WTC11 (cell line): ENCODE results near the gene ZNF500. TPM values are rescaled to one million over a fixed set of nuclear protein-coding genes. Genes with fewer than 3 reads are reported as not detected.

Experiments
- ATAC-seq: fragments of 200-7000 bp; cut with Tn5 transposase; 2 replicates; pipeline ENCODE4 v1.10.0; 2021; ENCODE audit warnings: mild to moderate bottlenecking, moderate library complexity
- CTCF ChIA-PET: fragments of 300-600 bp; sonication (Branson Sonifier 250); formaldehyde crosslinking; loops from one replicate; lab custom pipeline; 2021; ENCODE audit warnings: antibody characterized with exemption; lab: Charles Lee
- POLR2A ChIA-PET: fragments of 350-600 bp; sonication (Branson Sonifier 250); formaldehyde crosslinking; loops from one replicate; lab custom pipeline; 2021; ENCODE audit warnings: antibody characterized with exemption; lab: Charles Lee
- DNase-seq: peaks from one replicate; pipeline ENCODE4 v3.0.0; 2021; ENCODE audit warnings: low spot score
- H3K27ac Mint-ChIP-seq: 2 replicates; pipeline ENCODE4 v1.8.0; 2021; ENCODE audit warnings: mixed read lengths
- H3K27me3 Mint-ChIP-seq: 2 replicates; pipeline ENCODE4 v1.8.0; 2021; ENCODE audit warnings: low read depth, mild to moderate bottlenecking, moderate library complexity, mixed read lengths
- H3K36me3 Mint-ChIP-seq: 2 replicates; pipeline ENCODE4 v1.8.0; 2021; ENCODE audit warnings: mixed read lengths
- H3K4me1 Mint-ChIP-seq: 2 replicates; pipeline ENCODE4 v1.8.0; 2022; ENCODE audit warnings: mixed read lengths
- H3K4me3 Mint-ChIP-seq: 2 replicates; pipeline ENCODE4 v1.8.0; 2021; ENCODE audit warnings: mild to moderate bottlenecking, moderate library complexity, mixed read lengths
- H3K9me3 Mint-ChIP-seq: 2 replicates; pipeline ENCODE4 v1.8.0; 2021; ENCODE audit warnings: mixed read lengths
- CREB1 ChIP-seq: sonication (generic); formaldehyde crosslinking; IDR thresholded peaks from 2 replicates; pipeline ENCODE4 v1.8.0; 2023; ENCODE audit warnings: mild to moderate bottlenecking, missing genetic modification reagents
- CTCF ChIP-seq: fragments of 200-600 bp; IDR thresholded peaks from 2 replicates; pipeline ENCODE4 v1.8.0; 2022; ENCODE audit warnings: antibody characterized with exemption
- E2F5 ChIP-seq: sonication (generic); formaldehyde crosslinking; IDR thresholded peaks from 2 replicates; pipeline ENCODE4 v1.8.1; 2022; ENCODE audit warnings: mild to moderate bottlenecking, moderate library complexity, missing genetic modification reagents
- ELF4 ChIP-seq: sonication (generic); formaldehyde crosslinking; IDR thresholded peaks from 2 replicates; pipeline ENCODE4 v1.8.1; 2022; ENCODE audit warnings: low read depth, mild to moderate bottlenecking, moderate library complexity, missing genetic modification reagents
- FOXP1 ChIP-seq: sonication (generic); formaldehyde crosslinking; IDR thresholded peaks from 2 replicates; pipeline ENCODE4 v1.8.0; 2022; ENCODE audit warnings: missing genetic modification reagents, mild to moderate bottlenecking, moderate library complexity, borderline replicate concordance
- GRHL2 ChIP-seq: fragments of 250-450 bp; sonication (Bioruptor Pico); IDR thresholded peaks from 2 replicates; pipeline ENCODE4 v1.8.0; 2022; ENCODE audit warnings: mild to moderate bottlenecking, moderate library complexity; ENCODE audit not compliant: insufficient replicate concordance, severe bottlenecking
- HMGXB4 ChIP-seq: sonication (generic); formaldehyde crosslinking; IDR thresholded peaks from 2 replicates; pipeline ENCODE4 v1.8.1; 2023; ENCODE audit warnings: mild to moderate bottlenecking, moderate library complexity, missing genetic modification reagents
- MAX ChIP-seq: sonication (generic); formaldehyde crosslinking; IDR thresholded peaks from 2 replicates; pipeline ENCODE4 v1.8.0; 2022; ENCODE audit warnings: mild to moderate bottlenecking, missing genetic modification reagents
- NFYB ChIP-seq: sonication (generic); formaldehyde crosslinking; conservative IDR thresholded peaks from 2 replicates; pipeline ENCODE4 v1.8.0; 2022; ENCODE audit warnings: low read depth, missing genetic modification reagents
- PREB ChIP-seq: sonication (generic); formaldehyde crosslinking; IDR thresholded peaks from 2 replicates; pipeline ENCODE4 v1.8.1; 2022; ENCODE audit warnings: mild to moderate bottlenecking, missing genetic modification reagents, moderate library complexity, borderline replicate concordance
- RELA ChIP-seq: sonication (generic); formaldehyde crosslinking; IDR thresholded peaks from 2 replicates; pipeline ENCODE4 v1.8.1; 2022; ENCODE audit warnings: missing genetic modification reagents, mild to moderate bottlenecking, borderline replicate concordance
- SMAD3 ChIP-seq: sonication (generic); formaldehyde crosslinking; IDR thresholded peaks from 2 replicates; pipeline ENCODE4 v1.8.0; 2022; ENCODE audit warnings: missing genetic modification reagents, mild to moderate bottlenecking, borderline replicate concordance
- TEAD4 ChIP-seq: sonication (generic); formaldehyde crosslinking; IDR thresholded peaks from 2 replicates; pipeline ENCODE4 v1.8.0; 2022; ENCODE audit warnings: mild to moderate bottlenecking, missing genetic modification reagents
- ZBTB43 ChIP-seq: sonication (generic); formaldehyde crosslinking; IDR thresholded peaks from 2 replicates; pipeline ENCODE4 v1.8.1; 2023; ENCODE audit warnings: mild to moderate bottlenecking, missing genetic modification reagents
- ZNF425 ChIP-seq: fragments of 250-450 bp; sonication (Bioruptor Pico); conservative IDR thresholded peaks from 2 replicates; pipeline ENCODE4 v1.9.0; 2021; ENCODE audit warnings: mild to moderate bottlenecking
- ZNF532 ChIP-seq: fragments of 250-450 bp; sonication (Bioruptor Pico); IDR thresholded peaks from 2 replicates; pipeline ENCODE4 v1.9.0; 2021; ENCODE audit warnings: mild to moderate bottlenecking, borderline replicate concordance
- total RNA-seq: library from RNA; stranded (reverse); gene quantifications from 3 replicates; pipeline ENCODE4 v1.2.3, GENCODE V29; 2021

The ZNF500 gene
- total RNA-seq, 1 experiment from 2014 or later, result 19.9 TPM

- no peak for ATAC-seq
- CTCF ChIA-PET, result no interaction called here
- Mint-ChIP-seq H3K4me3 (no peak overlapping the region), H3K36me3 (peaks cover 37% of the 10 kb centered on the region), H3K4me1 (no peaks in the 10 kb centered on the region)
- POLR2A ChIA-PET, result no interaction called here
- no peak for TF ChIP-seq ELF4 (CRISPR knock-in tag)
- no peak for TF ChIP-seq HMGXB4 (CRISPR knock-in tag)
- no peak for TF ChIP-seq SMAD3
- no peak for TF ChIP-seq TEAD4 (CRISPR knock-in tag)
- TF ChIP-seq FOXP1 (CRISPR knock-in tag), result no peak
- no peak for TF ChIP-seq GRHL2 (CRISPR knock-in tag)
- no peak for TF ChIP-seq ZNF532 (CRISPR knock-in tag)
- no peak for TF ChIP-seq ZNF425
- no peak for TF ChIP-seq MAX (CRISPR knock-in tag)
- TF ChIP-seq ZBTB43 (CRISPR knock-in tag), result no peak
- TF ChIP-seq, all 79 proteins: peak for 0
- Mint-ChIP-seq H3K27me3 (no peaks in the 10 kb centered on the region), H3K9me3 (peaks cover 6% of the 10 kb centered on the region), H3K27ac (no peak overlapping the region)
- no peak for DNase-seq
These were observed 14.4 kb downstream of the ZNF500 start for GRCh38 chr16:4752351-4753100.

- POLR2A ChIA-PET, result no interaction called here
- CTCF ChIA-PET, result interaction anchor here (1.6 kb wide), 1 partner anchor 51 kb away, joined by 3 read pairs; the partner anchor contains the start of gene ROGDI
- no peak overlapping the region for H3K27ac Mint-ChIP-seq
- H3K9me3 Mint-ChIP-seq, result peaks cover 6% of the 10 kb centered on the region
- H3K27me3 Mint-ChIP-seq, result no peaks in the 10 kb centered on the region
- ATAC-seq (no peak), DNase-seq (no peak)
- no peaks in the 10 kb centered on the region for H3K4me1 Mint-ChIP-seq
- no peak overlapping the region for H3K4me3 Mint-ChIP-seq
- peaks cover 25% of the 10 kb centered on the region for H3K36me3 Mint-ChIP-seq
- TF ChIP-seq RELA (no peak), NFYB (CRISPR knock-in tag) (no peak), E2F5 (CRISPR knock-in tag) (no peak), CTCF (no peak), PREB (CRISPR knock-in tag) (no peak), CREB1 (CRISPR knock-in tag) (no peak)
These were observed 16.1 kb downstream of the ZNF500 start for GRCh38 chr16:4750896-4751295.
